WI38 (cell line): ENCODE measurements around the gene SLC2A13.

ENCODE experiments used
- H3K4me3 ChIP-seq: 2 replicates; pipeline ENCODE4 v1.5.1; 2011; ENCODE audit warnings: low read depth, mild to moderate bottlenecking, control low read depth, low read length
- CTCF ChIP-seq: IDR thresholded peaks from 2 replicates; pipeline ENCODE4 v1.5.1; 2012; ENCODE audit warnings: low read depth, mild to moderate bottlenecking, control low read depth, low read length

SLC2A13 gene

DNA sequence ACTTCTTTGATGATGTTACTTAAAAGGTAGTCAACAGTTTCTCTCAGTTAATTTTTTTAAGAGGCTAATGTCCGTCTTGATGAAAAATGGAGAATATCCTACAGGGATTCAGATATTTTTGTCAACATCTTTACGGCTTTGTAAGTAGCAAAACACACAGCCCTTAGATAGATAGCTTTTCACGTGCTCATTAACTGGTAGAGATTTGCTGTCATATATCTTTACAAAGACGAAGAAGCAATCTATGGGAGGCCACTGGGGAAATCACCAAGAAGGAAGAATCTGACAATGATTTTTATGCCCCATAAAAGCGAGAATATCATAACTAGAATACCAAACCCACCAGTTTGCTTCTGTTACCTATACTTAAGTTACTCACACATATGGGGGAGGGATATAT, 121.2 kb downstream of the SLC2A13 start:
- H3K4me3 ChIP-seq, result no peak overlapping the region
- no peak for TF ChIP-seq CTCF

- no peak overlapping the region for H3K4me3 ChIP-seq
- TF ChIP-seq CTCF, result no peak
Measured at GRCh38 chr12:39975374-39975918, 130.4 kb downstream of the SLC2A13 start.

DNA sequence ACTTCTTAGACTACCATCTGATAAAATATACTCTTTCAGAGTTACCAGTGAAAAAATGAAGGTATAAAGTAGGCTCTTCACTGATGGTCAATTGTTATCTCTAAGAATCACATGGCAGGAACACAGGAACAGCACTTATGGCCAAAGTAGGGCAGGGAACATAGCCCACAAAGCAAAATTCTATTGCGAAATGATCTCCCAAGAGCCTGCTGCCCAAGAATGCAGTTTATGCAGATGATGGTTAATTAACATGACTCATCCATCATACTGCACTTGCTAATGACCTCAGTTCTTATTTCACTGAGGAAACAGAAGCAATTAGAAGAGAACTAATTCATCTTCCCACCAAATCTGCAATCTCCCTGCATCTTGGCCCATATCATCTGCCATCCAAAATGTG, 133.8 kb downstream of the SLC2A13 start:
- no peak for TF ChIP-seq CTCF
- H3K4me3 ChIP-seq, result no peak overlapping the region

- no peak for TF ChIP-seq CTCF
- H3K4me3 ChIP-seq, result no peak overlapping the region
Measured at GRCh38 chr12:39971348-39971747, 134.5 kb downstream of the SLC2A13 start.

- TF ChIP-seq CTCF, result no peak
- no peak overlapping the region for H3K4me3 ChIP-seq
Measured at GRCh38 chr12:39966721-39967120, 139.2 kb downstream of the SLC2A13 start.

DNA sequence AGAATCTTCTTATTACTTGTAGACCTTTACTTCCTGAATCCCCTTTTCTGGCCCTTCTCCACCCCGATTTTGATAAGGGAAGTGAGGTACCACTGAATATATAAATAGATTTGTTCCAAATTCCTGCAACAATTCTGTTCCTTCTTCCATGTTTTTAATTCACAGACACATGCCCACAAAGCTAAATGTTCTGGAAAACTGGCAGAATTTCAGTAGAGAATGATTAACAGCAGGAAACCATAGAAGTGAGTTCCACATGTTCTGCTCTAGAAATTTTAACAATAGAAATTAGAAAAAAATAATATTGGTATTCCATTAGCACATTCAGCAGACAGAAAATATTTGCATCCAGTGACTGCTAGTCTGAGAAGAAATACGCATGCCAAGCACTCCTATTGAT, 139.6 kb downstream of the SLC2A13 start:
- H3K4me3 ChIP-seq, result no peak overlapping the region
- no peak for TF ChIP-seq CTCF

DNA sequence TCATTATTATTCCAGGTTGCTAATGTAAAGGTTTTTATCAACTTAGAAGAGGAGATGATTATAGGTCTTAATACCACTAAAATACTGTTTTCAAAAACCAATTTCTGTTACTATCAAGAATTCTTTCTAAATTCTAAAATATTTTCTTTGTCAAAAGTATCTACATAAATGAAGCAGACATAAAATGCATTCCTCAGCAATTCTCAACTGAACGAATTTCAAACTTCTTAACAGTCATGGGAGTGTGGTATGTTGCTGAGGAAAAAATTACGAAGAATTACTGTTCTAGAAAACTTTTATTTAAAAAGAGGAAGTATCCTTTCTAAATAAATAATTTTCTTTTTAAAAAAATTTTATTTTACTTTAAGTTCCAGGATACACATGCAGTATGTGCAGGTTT, 146.4 kb downstream of the SLC2A13 start:
- no peak for TF ChIP-seq CTCF

More for the DNA sequence above, 146.4 kb downstream of the SLC2A13 start:
- no peak overlapping the region for H3K4me3 ChIP-seq
